GM18909 (cell line): ENCODE results near the gene NANOGP8.

Experiments used
- ATAC-seq: cut with Tn5 transposase; IDR thresholded peaks from one replicate; pipeline ENCODE4 v1.9.1; 2021; ENCODE audit warnings: mild to moderate bottlenecking; ENCODE audit not compliant: unreplicated experiment, poor library complexity

NANOGP8 gene

DNA sequence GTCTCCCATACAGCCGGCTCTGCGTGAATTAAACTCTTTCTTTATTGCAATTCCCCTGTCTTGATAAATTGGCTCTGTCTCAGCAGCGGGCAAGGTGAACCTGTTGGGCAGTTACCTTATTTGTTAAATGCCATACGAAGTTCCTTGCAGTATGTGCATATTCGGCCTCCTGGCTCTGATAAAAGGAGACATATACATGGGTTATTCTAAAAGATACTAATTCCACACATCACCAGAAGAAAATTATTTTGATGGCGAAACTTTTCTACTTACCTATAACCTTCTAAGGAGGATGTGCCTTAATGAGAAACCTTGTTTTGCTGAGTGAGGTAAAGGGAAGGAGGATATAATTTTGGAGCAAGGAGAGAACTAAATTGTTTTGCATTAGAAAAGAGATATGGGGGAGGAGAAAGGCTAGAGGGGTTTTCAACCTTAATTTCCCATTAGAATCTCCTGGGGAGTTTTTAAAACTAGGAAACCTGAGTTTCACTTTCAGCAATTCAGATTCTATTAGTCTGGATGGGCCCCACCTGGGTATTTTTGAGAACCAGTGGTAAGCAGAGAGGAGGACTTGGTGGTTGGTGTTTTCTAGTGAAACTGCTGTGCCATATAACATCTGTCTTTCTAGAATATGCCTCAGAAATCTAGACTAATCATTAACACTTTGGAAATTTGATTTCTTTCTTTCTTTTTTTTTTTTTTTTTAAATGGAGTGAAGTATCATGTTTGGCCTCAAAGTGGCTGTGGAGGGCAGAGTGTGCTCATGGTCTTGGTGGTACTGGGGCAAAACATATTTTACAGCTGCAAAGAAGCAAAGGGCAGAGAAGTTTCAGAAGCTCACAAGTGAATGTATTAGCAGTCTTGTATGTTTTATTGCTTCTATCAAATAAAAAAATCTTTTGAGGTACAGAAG is 23.0 kb downstream of the NANOGP8 start:
- ATAC-seq: peak; percentile 85

DNA sequence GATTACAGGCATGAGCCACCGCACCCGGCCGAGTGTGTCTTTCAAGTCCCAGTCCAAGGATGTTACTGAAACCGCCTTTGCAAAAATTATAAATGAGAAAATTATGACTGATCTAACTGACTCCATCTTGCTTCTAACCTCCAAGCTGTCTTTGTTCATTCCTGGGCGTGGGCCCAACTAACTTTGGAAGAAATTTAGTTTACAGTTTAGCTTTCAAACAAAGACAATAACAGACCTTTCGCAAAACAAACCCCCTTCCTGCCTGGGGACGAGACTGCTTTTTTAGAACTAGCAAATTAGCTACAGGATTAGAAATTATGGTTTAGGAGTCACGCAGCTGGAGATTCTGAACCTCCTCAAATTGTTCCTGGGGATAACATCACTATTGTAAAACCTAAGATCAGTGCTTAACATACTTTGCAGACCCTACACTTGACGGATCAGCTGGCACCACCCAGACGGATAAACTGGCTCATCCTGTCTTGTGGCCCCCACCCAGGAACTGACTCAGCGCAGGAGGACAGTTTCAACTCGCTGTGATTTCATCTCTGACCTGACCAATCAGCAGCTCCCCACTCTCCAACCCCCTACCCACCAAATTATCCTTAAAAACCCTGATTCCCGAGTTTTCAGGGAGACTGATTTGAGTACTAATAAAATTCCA is 23.8 kb downstream of the NANOGP8 start:
- no peak for ATAC-seq

DNA sequence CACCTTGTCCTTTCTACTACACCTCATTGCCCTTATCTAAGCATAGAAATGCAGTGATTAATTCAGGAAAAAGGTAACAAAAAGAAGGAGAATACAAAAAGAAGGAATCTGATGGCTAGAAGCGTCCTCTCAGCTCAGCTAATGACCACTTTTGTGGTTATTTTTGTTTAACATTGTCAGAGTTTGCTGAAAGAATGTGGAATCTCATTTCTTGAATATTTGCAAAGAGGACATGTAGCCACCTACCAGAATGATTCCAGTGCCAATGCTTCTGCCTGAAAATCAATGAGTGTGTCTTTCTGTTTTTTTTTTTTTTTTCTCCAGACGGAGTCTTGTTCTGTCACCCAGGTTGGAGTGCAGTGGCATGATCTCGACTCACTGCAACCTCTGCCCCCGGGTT is 24.5 kb downstream of the NANOGP8 start:
- ATAC-seq: no peak

DNA sequence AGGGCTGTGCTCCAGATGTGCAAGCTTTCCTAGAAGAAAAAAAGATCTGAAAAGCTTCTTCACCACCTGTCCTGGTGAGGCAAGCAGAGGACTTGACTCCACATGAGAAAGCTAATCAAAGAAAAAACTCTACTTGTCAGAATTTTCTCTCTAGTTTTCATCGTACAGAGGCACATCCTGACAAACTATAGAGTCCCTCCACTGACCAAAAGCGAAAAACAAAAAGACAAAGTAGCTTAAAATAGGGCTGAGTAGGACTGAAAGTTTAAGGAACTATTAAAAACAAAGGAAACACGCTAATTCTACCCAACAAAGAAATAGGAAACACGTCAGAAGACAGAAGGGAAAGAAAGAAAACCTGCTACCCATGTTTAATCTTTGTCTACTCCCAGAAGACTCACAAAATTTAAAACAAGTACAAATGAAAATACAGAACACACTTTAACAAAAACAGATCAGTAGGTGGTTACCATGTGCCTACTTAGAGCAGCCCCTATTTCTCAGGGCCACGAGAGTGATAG is 26.5 kb downstream of the NANOGP8 start:
- ATAC-seq: no peak

DNA sequence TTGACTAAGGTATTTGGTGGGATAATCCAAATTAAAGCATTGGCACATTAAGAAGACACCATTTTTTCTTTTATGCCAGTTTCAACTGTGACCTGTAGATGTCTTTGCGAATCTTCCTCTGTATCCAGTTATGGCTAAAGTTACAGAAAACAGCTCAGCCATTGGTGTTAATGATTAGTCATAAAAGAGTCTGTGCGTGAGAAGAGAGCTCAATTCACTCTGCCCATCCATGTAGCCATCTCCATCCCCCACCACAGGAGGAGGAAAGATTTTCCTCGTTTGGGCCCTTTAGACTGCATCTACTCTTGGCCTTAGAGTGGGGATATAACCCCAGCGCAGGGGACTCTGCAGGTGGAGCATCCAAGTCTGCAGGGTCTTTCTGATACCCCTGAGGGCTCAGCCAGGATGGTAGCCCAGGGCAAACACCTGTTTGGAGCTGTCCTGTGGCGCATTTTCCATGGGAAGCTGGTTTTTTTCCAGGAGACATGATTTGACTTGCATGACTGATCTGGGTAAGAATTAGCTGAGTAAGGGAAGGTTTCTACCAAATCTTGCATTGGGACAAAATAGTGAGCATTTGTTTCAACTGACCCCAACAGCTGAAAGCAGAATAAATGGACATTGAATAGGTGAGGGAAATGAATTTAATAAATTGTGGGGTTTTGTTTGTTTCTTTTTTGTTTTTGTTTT is 29.5 kb downstream of the NANOGP8 start:
- ATAC-seq: no peak

DNA sequence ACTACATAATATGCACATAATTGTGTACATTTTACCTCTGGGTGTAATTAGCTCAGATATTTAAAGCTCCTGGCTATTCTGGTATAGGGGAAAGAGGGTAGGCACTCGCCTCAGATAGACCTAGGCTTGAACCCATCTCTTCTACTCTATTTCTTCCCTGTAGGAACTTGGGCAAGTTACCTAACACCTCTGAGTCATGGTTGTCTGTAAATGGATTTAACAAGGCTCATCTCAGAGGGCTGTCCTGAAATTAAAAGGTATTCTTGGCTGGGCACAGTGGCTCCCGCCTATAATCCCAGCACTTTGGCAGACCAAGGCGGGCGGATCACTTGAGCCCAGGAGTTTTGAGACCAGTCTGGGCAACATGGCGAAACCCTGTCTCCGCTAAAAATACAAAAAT is 30.7 kb downstream of the NANOGP8 start:
- no peak for ATAC-seq

DNA sequence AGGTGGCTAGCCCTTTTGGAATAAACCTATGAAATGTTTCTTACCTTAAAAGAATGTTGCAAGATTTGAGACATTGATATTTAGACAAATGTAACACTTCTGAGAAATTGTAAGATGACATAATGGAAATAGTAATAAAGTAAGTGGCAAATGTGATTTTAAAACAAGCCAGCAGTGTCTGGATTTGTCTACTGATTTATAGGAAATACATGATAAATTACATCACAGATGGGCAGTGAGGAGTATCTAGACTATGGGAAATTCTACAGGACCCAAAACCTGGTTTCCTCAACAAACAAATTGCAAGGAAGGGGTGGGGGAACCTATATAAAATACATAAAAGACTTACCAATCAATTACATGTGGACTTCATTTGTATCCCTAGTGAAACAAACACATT is 37.1 kb downstream of the NANOGP8 start:
- no peak for ATAC-seq

DNA sequence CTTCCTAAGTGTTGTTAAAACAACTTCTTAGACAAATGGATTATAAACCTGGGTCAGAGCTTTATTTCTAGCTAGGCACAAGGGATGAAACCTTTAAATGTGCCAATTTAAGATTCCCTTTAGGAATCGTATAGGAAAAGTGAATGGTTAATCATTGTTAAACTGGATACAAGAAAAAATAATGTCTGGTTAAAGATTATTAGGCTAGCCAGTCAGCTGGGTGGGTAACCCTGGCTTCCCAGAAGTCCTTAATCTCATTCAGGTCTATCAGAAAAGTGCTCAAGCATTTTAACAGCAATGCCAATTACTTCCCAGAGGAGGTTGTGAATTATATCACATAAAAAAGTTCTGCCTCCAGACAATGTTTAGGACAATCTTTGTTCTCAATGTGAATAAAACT is 37.6 kb downstream of the NANOGP8 start:
- ATAC-seq: no peak

DNA sequence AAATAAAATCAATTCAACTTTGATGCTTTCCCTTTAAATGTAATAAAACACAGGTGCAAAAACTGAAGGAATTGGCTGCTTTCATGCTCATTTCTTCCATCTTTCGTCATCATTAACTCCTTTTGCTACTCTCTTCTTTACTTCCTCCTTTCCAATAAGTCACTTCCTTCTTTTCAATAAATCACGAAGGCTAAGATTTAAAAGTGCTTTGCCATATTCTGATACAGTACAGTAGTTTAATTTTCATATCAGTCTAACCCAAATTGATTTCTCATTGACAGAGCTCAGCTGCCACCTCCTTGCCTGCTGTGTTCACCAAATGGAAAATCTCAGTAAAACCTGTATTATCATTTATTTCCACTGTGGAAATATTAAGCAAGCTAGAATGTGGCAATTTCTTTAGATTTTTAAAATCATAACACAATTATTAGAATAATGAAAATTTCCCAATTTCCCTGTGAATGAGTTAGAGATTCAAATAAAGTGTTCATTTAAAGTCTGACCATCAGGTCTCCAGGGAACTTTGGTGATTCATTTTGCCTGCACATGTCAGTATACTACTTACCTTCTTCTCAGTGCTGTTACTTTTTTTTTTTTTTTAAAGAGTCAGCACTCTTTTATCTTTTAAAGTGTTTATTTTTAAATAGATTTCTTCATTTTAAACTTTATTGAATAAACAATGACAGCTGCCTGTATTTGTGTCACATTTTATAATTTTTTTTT is 41.6 kb downstream of the NANOGP8 start:
- ATAC-seq: no peak

DNA sequence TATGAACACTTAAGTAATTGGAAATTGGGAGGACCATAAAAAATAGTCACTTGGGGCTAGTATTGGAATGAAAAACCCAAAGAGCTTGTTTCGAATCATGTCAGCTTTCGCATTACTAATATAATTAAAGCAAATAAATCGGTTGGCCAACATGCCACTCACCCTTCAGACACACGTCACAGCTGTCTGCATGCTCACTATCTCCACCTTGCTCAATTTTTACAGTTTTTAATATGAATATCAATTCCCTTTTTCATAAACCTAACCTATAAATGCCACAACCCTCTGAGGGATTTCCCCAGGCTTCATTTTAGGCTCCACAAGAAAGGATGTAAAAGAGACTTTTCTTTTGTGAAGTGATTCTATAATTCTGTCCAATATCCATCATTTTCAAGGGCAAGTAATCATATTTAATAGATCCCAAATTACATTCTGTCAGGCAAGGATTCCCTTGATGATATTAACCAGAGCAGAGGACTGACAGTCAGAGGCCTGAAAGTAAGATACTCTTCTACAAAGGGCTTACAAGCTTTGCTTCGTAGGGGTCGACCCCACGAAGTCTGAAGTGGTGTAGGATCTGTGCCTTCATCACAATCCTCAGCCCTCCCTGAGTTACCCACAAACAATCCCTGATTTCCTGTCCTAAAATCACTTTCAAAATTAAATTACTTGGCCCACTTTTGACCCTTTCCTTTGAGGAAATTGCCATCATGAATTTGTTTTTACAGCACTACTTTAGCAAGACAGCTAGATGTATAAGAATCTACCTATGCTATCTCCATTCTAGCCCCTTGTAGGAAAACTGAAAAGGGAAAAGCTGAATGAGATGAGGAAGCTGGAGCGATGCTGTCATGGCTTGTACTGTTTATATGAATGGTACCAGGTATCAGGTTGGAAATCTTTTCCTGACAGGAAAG is 44.5 kb downstream of the NANOGP8 start:
- no peak for ATAC-seq

DNA sequence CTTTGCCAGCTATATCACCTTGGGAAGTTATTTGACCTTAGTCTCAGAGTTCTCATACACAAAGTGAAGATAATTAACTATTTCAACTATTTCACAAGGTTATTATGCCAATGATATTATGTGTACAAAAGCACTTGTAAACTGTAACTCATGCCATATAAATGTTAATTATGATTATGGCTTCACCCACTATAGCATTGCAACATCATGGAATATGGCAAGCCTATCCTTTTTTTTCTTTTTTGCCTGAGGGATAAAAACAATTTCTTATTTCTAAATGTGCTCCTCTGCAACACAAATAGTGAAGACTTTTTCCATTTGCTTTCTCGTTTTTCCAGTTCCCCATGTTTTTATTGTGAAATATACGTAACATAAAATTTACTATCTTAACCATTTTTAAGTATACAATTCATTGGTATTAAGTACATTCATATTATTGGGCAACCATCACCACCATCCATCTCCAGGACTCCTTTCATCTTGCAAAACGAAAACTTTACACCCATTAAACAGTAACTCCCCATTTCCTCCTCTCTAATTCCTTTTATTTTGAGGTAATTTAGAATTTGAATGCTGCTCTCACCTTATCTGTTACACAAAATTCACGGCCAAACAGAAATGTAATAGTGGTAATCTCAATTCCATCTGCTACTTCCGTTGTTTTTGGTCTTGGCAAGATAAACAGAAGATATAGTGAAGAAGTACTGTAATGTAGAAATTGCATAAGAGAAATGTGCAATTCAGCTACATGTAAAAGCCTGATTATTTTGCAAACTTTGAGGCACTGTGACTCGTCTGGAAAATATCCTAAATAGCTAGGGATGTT is 46.3 kb downstream of the NANOGP8 start:
- ATAC-seq: no peak
